Measurements from ENCODE around the gene SLC35F3.
"Not testable (repeated sequence)": the region's sequence is repeated elsewhere in the genome, so short reads cannot be mapped to it uniquely, and the experiment has no call there.

Gene SLC35F3

DNA sequence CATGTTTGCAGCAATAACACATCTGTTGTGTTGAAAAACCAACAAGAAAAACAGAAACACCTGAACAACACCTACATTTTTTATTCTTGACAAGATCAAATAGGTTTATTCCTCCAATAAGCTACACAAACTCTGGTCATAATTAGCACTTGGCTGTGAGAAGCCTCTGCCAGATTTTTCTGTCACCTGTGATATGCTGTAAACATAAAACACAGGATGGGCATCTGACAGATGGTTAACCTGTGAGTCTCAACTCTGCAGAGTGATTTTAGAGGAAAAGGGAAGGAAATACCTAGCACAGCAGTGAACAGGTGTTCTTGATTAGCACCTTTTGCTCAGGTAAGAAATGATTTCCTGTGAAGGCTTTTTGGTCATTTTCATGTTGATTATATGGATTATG, 293.4 kb downstream of the SLC35F3 start:
- DNase-seq (ENCODE audit: low read depth) = no peak

DNA sequence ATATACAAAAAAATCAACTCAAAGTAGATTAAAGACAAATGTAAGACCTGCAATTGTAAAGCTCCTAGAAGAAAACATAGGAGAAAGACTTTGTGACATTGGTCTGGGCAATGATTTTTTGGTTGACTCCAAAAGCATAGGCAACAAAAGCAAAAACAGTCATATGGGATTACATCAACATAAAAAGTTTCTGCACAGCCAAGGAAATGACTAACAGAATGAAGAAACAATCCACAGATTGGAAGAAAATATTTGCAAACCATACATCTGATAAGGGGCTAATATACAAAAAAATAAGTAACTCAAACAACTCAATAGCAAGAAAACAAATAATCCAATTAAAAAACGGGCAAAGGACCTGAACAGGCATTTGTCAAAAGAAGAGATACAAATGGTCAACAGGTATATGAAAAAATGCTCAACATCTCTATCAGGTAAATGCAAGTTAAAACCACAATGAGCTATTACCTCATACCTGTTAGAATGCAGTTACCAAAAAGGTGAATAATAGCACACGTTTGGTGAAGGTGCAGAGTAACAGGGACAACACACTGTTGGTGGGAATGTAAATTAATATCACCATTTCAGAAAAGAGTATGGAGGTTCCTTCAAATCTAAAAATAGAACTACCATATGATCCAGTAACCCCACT, 295.1 kb downstream of the SLC35F3 start:
- no peak for DNase-seq (ENCODE audit: low read depth)

DNA sequence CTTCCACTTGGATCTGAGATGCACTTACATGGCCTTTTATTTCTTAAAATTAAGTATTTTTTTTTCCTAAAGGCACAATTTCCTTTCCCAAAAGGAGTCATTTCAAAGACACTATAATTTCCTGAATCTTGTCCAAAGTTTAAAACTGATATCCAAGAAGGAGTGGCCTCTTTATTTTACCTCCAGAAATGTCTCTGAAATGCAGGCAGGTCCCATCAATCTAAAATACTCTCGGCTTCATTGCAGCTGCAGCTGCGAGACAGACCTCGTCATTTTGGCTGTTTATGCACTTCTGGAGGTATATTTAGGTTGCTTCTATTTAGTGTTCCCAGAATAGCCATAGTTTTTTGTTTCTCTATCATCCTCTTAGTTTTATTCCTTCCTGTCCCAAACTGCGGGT, 296.1 kb downstream of the SLC35F3 start:
- no peak for DNase-seq (ENCODE audit: low read depth)

DNA sequence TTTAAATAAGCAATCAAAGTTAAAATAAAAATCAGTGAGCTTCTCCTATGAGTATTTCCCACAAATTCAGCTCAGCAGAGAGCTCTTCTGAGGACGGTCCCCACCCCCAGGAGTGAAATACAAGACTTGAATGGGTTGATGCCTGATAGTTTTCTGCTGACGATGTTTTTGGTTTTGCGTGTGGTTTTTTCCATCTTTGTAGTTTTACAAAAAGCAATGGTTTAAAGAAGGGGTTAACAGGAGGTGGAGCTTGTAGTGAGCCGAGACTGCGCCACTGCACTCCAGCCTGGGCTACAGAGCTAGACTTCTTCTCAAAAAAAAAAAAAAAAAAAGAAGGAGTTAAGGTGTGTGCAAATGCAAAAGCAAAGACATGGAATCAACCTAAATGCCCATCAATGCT, 297.1 kb downstream of the SLC35F3 start:
- DNase-seq (ENCODE audit: low read depth) = no peak

DNA sequence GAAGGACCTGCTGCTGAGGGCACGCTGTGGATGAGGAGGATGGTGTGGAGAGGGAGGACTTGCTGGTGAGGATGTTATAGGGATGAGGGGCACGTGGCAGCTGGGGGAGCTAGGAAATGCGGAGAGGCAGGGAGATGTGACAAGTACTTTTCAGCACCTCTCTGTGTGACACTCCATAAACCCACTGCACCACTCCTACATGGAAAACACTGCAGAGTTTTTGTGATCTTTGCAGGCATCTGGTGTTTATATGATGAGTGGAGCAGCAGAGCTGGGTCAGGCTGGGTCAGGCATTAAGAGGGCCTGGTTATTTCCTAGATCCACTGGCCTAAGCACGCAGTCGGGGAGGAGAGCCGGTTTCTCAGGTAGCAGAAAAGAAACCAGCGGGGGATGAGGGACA, 301.5 kb downstream of the SLC35F3 start:
- no peak for DNase-seq (ENCODE audit: low read depth)

DNA sequence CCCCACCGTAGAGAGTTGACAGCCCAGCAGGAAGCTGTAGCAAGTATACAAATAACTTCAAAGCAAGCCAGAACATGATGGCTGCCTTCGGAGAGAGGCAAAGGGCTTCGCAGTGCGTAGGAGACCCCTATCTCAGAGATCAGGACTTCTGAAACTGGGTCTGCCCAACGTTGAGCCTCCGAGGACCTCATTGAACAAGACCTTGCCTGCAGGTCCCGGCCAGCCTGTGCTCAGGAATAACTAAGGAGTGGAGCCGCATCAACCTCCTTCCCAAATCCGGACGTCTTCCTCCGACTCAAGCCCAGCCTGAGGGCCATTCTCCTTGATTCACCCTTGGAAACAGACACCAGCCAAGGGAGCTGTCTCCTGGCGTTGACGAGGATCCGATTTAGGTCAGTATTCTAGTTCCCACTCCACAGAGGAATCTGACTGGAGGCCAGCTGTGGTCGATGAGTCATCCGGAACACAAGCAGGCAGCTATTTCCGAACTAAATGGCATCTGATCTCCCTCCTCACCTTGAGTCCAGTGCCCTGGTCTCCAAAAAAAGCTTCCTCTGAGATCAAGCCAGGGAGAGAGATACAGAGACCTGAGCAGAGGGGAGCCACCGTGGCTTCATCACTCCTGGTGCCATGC, 302.3 kb downstream of the SLC35F3 start:
- DNase-seq (ENCODE audit: low read depth) = no peak

DNA sequence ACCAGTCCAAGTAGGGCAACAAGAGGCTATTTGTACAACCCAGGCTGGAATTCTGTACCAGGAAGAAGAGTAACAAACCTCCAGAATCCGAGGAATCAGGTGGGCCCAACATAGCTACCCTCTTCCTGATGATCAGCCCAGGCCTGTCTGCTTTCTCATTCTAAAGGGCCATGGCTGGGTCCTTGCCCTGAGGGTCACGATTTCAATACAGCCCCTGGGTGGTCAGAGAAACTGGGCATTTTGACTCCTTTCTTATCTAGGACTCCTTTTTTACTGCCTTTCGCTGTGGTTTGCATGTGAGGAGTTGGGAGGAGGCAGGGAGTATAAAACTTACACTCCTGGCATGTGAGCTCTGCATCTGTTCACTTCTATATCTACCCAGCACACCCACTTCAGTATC, 303.9 kb downstream of the SLC35F3 start:
- no peak for DNase-seq (ENCODE audit: low read depth)

DNA sequence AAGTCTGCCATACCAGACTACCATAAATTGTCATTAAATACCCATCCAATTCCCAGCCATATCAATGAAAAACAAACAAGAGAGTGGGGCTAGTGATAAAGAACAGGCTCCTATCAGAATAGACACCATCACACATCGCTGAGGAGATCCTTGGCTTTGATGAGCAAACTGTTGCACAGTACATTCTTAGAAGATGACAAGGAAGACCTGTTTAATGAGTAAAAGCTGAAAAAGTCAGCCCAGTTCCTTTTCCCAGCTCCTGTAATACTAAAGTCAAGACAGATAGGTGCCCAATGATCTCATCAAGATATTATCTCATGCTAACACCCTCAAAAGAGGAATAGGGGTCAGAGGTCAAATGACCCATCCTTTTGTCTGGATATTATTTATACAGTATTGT, 304.3 kb downstream of the SLC35F3 start:
- no peak for DNase-seq (ENCODE audit: low read depth)

DNA sequence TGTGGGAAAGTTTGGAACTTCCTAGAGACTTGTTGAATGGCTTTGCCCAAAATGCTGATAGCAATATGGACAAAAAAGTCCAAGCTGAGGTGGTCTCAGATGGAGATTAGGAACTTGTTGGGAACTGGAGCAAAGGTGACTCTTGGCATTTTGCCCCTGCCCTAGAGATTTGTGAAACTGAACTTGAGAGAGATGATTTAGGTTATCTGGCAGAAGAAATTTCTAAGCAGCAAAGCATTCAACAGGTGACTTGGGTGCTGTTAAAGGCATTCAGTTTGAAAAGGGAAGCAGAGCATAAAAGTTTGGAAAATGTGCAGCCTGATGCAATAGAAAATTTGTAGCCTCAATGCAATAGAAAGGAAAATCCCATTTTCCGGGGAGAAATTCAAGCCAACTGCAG, 306.0 kb downstream of the SLC35F3 start:
- DNase-seq (ENCODE audit: low read depth) = not testable (repeated sequence)

DNA sequence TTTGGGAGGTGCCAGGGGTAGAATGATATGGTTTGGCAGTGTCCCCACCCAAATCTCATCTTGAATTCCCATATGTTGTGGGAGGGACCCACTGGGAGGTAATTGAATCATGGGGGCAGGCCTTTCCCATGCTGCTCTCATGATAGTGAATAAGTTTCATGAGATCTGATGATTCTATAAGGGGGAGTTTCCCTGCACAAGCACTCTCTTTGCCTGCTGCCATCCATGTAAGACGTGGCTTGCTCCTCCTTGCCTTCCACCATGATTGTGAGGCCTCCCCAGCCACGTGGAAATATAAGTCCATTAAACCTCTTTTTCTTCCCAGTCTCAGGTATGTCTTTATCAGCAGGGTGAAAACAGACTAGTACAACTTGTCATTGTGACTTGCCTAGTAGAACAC, 307.4 kb downstream of the SLC35F3 start:
- not testable (repeated sequence) for DNase-seq (ENCODE audit: low read depth)

DNA sequence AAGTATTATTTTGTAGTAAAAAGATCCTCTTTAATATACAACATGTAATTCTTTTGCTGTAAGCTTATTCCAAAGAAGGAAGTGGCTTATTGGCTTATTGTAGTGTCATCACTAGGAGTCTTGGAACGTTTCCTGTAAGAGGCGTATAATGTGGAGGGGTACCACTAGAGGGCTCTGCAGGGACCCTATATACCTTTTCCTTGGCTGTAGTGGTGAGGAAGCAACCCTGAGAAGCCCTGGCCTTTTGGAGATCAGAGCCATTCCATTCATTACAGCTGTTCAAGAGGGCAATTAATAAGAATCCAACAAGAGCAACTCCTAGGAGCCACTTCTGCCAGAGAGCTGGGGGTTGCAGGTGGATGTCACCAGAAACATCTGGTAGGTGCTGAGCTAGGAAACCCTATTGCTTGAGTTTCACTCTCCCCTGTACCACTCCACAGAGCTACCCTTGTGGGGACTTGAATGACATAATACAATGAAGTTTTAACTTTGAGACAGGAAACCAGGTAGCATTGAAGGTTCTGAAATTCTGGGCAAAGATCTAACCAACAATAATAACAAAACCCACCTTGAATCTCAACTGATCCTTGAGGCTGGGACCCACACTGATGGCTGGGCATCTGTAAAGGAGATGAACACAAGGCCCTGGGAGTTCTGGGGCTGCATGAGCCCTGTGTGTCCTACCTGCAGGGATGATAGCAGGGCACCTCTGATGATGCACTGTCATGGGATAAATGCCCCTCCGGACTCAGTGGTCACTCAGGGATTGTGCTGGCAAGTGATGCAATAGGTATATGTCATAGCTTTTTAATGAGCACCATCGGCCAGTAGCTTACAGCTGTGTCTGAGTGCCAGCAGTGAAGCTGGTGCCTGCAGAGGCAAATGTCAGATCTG, 308.5 kb downstream of the SLC35F3 start:
- no peak for DNase-seq (ENCODE audit: low read depth)

DNA sequence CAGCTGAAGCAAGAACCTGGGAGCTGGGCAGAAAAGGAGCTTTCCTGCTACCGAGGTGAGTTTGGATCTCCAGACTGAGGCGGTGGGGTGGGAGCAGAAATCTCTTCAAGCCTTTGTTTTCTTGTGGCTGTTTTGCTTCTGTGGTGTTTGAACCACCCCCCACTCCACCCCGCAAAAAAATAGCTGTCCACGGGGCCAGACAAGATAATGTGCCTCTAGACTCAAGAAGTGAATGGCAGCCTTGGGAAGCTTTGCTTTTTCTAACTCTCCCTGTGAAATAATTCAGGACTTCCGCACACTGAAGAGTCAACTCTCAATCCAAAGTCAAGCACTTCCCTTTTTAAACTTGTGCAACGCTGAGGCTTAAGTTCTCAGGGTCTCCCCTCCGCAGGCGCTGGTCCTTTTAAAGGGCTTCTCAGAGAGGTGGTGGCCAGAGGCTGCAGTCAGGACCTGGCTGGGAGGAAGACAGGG, 309.2 kb downstream of the SLC35F3 start:
- no peak for DNase-seq (ENCODE audit: low read depth)

DNA sequence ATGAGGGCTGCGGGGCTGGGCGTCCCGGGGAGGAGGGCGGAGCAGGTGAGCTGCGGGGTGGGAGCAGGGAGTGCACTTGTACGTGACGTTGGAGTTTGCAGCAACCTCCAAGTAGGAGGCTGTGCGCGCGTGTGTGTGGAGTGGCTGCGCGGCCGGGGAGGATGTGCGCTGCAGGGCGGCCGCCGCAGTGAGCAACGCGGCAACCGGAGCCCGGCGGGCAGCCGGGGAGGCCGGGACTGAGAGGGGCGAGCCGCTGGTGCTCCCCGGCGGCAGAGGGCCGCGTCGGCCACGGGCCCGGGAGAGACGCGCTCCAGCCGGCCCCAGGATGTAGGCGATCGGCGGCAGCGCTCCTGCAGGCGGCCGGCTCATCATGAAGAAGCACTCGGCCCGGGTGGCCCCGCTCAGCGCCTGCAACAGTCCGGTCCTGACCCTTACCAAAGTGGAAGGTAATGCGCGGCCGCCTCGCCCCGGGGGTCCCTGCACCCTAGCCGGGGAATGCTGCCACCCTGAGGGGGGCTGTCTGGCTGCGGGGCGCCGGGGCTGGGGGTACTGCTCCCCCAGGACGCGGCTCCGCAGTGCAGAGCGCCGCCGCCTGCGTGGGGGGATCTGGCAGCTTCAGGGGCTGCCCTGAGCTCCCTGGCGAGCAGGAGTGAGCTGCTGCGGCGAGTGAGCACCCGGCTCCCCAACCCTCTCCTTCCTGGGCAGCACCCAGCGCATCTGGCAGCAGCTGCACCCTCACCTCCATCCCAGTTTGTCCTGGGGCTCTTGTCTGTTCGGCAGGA, 309.8 kb downstream of the SLC35F3 start:
- no peak for DNase-seq (ENCODE audit: low read depth)

DNA sequence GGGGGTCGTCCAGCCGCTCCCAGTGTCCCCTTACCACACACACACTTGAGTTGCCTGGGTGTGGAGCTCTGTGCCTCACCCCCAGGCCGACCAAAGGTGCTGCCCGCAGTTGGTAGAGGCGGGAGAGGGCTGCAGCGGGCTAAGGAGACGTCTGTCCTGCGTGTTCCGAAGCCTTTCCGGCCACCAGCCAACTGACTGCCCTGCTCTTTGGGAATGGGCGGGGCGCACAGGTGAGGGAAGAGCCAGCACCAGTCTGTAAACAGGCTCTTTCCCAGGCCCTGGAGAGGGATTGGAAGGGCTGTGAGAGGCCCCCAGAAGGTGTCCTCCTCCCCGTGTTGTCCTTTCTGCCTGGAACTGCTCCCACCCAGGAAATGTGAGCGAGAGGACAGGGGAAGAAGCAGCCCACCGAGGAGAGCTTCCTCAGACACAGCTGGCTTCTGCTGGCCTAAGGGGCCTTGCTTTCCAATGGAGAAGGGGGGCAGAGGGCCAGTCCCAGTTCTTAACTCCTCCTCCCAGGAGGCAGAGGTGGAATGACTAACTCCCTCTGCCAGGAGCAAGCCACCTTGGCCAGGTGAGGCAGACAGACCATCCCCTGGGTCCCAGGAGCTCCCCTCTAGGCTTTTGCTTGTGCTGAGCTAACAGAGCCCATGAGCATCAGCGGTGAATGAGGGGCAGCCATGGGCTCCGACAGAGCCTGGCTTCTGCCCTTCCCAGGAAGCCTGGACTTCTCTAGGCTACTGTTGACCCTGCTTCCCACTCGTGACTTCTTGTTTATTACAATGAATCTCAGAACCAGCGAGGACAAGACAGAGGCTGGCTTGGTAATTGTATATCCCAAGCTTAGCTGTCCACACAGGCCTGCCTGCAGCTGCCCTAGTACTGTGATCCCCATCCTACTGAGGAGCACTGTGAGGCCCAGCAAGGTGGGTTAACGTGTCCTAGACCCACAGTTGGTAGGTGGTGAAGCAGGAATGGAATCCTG, 310.7 kb downstream of the SLC35F3 start:
- DNase-seq (ENCODE audit: low read depth) = no peak

DNA sequence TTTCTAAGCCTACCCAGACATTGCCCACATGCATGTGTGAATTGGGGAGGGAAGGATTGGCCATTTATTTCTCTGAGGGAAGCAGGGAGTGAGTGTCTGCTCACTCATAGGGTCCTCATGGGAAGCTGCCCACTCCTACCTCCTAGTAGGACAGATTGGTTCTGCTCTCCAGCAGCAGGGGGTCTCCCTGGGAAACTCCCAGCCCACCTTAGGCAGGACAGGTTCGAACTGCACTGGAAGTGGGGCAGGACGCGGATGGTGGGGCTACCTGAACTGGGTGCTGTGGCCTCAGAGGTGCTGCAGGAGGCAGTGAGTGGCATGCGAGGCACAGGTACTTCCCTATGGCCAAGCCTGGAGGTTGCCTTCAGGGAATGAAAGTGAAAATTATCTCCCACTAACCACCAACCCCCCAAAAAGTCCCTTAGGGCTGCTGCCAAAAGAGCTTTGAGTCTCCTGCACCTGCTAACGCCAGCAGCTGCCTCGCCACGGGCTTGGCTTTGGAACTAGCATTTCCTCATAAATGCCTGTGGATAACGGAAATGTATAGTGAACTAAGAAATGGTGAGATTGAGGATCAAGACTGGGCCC, 311.7 kb downstream of the SLC35F3 start:
- no peak for DNase-seq (ENCODE audit: low read depth)

DNA sequence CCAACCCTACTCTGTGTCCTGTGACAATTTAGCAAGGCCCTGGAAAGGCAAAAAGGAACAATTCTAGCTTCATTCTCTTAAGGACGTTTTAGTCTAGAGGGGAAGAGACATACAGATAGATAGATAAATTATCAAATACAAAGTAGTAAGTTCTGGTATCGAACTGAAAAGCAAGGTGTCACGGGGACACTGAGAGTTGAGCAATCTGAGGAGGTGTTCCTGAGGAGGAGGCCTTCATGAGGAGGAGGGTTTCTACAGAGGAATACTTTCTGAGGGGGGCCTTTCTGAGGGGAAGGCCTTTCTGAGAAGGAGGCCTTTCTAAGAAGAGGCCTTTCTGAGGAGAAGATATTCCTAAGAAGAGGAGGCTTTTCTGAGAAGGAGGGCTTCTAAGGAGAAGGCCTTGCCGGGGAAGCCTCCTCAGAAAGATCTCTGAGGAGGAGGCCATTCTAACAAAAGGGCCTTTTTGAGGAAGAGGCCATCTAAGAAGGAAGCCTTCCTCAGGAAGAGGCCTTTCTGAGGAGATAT, 312.9 kb downstream of the SLC35F3 start:
- DNase-seq (ENCODE audit: low read depth) = no peak

DNA sequence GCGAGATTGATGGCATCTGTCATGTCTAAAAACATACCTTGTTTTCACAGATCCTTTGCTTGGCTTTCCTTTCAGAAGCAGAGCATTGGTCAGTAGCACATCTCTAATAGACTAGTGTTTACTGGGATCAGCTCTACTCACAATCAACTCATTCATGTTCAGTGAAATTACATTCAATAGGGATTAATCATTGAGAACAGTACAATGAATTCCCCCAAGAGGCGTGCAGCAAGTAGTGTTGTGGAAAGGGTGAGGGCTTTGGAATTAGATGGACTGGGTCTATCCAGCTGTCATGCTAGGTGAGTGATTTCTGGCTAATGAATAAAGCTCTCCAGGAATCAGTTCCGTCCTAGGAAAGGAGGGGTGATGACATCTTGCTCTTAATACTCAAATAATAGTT, 313.6 kb downstream of the SLC35F3 start:
- no peak for DNase-seq (ENCODE audit: low read depth)

DNA sequence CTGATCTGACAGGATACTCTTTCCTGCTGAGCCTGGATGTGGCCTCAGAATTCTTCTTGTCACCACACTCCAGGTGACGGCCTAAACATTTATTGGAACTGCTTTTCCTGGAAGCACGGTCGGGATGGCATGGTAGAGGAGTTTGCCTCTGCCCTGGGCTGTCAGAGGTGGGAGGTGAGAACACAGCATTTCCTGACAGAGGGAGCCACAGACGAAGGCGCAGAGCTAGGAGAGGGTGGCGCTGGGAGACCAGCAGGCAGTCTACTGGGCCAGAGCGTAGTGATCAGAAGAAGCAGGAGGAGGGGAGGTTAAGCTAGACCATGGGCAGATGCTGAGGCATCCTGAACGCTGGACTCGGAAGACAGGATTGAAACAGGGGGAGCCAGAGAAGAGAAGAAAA, 315.2 kb downstream of the SLC35F3 start:
- DNase-seq (ENCODE audit: low read depth) = no peak

DNA sequence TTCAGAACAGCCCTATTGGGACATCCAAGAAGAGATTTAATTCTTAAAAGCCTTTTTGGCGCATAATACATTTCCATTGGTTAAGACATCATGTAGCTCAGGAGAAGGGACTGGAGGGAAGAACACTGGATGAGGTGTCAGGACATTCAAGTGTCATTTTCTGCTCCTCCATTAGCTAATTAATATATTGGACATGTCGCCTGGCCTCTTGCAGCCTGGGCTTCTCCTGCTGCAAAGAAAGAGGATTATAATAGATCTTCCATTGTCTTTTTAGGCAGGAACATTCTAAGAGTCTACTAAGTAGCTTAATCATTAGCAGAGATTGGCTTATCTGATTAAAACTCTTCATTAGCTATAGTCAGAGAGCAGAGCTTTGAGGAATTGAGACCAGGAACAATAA, 317.1 kb downstream of the SLC35F3 start:
- DNase-seq (ENCODE audit: low read depth) = no peak

DNA sequence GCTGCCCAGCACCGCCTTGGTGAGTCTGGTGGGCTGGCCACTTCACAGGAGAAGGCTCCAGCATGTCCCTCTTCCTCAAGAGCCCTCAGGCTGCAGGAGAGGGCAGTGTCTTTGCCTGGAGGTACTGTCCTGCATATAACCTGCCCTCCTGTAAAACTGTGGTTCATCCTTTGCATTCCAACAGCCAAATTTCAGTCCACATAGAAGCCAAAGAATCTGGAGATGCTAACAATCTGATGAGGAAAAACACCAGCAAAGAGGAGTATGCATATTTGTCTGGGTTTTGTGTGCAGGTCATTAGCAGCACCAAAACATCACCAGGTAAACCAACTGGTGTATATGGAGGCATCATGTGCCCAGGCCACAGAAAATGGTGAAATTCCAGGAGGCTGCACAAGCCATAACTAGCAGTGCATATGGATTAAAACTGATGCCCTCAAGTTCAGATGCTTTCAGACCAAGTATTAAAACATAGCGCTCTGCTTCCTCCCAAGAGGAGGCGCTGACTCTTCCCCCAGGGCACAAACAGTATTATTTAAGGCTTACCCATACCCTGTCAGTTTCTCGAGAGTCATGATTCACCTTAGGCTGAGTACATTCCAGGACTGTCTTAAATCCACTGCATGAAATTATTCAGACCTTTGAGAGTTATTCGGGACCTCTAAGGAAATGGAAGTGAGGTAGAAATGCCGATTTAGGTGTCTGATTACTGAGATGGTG, 318.2 kb downstream of the SLC35F3 start:
- no peak for DNase-seq (ENCODE audit: low read depth)
